IMR-90 (cell line): ENCODE results near the gene TANGO6. TPM values are rescaled to one million over a fixed set of nuclear protein-coding genes. Genes with fewer than 3 reads are reported as not detected.
A peak's percentile ranks its signal among the peaks of the same experiment; 100 is the strongest.

ENCODE experiments used
- ATAC-seq: fragments of 200-7000 bp; cut with Tn5 transposase; 2 replicates; pipeline ENCODE4 v1.9.1; 2020; ENCODE audit warnings: low read depth, mild to moderate bottlenecking, moderate library complexity
- BruUV-seq: library from RNA; stranded (reverse); fragments of 400-500 nt; replicated peaks from 2 replicates; lab custom pipeline; 2021; lab: Mats Ljungman, UMichigan
- CTCF ChIA-PET: fragments of 300-600 bp; formaldehyde crosslinking; extraction: SDS; loops from one replicate; lab custom pipeline; 2021; ENCODE audit warnings: antibody characterized with exemption; lab: Yijun Ruan, JAX
- POLR2A ChIA-PET: fragments of 300-600 bp; sonication (Branson Sonifier 250); formaldehyde crosslinking; loops from one replicate; lab custom pipeline; 2022; ENCODE audit warnings: antibody characterized with exemption; ENCODE audit not compliant: unreplicated experiment; lab: Charles Lee
- DNase-seq: peaks from one replicate; pipeline ENCODE4 v3.0.0; 2013
- H2AFZ ChIP-seq: replicated peaks from 2 replicates; pipeline ENCODE3; 2013; ENCODE audit warnings: low read length, mild to moderate bottlenecking; ENCODE audit not compliant: poor library complexity
- H2AK5ac ChIP-seq: 2 replicates; pipeline ENCODE4 v1.6.1; 2013; ENCODE audit warnings: low read depth, low read length, inconsistent platforms
- H2AK9ac ChIP-seq: replicated peaks from 2 replicates; pipeline ENCODE3; 2013; ENCODE audit warnings: mild to moderate bottlenecking, low read depth, low read length, moderate library complexity; ENCODE audit not compliant: poor library complexity
- H2BK120ac ChIP-seq: 2 replicates; pipeline ENCODE4 v1.6.1; 2013; ENCODE audit warnings: low read depth, low read length, inconsistent platforms
- H2BK15ac ChIP-seq: 3 replicates; pipeline ENCODE4 v1.6.1; 2013; ENCODE audit warnings: low read depth, low read length, inconsistent platforms
- H2BK20ac ChIP-seq: 2 replicates; pipeline ENCODE4 v1.6.1; 2013; ENCODE audit warnings: low read depth, mild to moderate bottlenecking, inconsistent platforms, low read length, moderate library complexity
- H2BK5ac ChIP-seq: 2 replicates; pipeline ENCODE4 v1.6.1; 2013; ENCODE audit warnings: mild to moderate bottlenecking, low read depth, low read length, inconsistent platforms; ENCODE audit not compliant: poor library complexity, severe bottlenecking
- H3K14ac ChIP-seq: replicated peaks from 2 replicates; pipeline ENCODE4 v1.6.1; 2013; ENCODE audit warnings: low read depth, low read length, inconsistent platforms
- H3K18ac ChIP-seq: 2 replicates; pipeline ENCODE4 v1.6.1; 2013; ENCODE audit warnings: low read depth, low read length, control low read depth
- H3K23ac ChIP-seq: 2 replicates; pipeline ENCODE4 v1.6.1; 2013; ENCODE audit warnings: low read depth, low read length, inconsistent platforms
- H3K27ac ChIP-seq: 2 replicates; pipeline ENCODE4 v1.5.1; 2013; ENCODE audit warnings: mild to moderate bottlenecking, control low read depth, low read length; ENCODE audit not compliant: insufficient read depth
- H3K27me3 ChIP-seq: 2 replicates; pipeline ENCODE4 v1.6.1; 2013; ENCODE audit warnings: low read length; ENCODE audit not compliant: control insufficient read depth, insufficient read depth
- H3K36me3 ChIP-seq: 2 replicates; pipeline ENCODE4 v1.6.1; 2013; ENCODE audit warnings: low read length, mixed read lengths; ENCODE audit not compliant: control insufficient read depth, insufficient read depth
- H3K4ac ChIP-seq: 2 replicates; pipeline ENCODE4 v1.6.1; 2013; ENCODE audit warnings: low read depth, low read length, inconsistent platforms
- H3K4me1 ChIP-seq: 2 replicates; pipeline ENCODE4 v1.6.1; 2013; ENCODE audit warnings: low read length, mixed read lengths; ENCODE audit not compliant: control insufficient read depth, insufficient read depth
- H3K4me2 ChIP-seq: 2 replicates; pipeline ENCODE4 v1.6.1; 2013; ENCODE audit warnings: low read depth, mild to moderate bottlenecking, control low read depth, low read length, moderate library complexity
- H3K4me3 ChIP-seq: 2 replicates; pipeline ENCODE4 v1.5.1; 2013; ENCODE audit warnings: low read depth, mild to moderate bottlenecking, control low read depth, low read length, moderate library complexity; ENCODE audit not compliant: insufficient read depth
- H3K56ac ChIP-seq: 2 replicates; pipeline ENCODE4 v1.6.1; 2013; ENCODE audit warnings: low read length, inconsistent platforms; ENCODE audit not compliant: insufficient read depth; ENCODE audit errors: extremely low read depth
- H3K79me1 ChIP-seq, 2 experiments: 2 replicates each; pipeline ENCODE4 v1.6.1; 2013; ENCODE audit warnings: low read length in 2 of 2, inconsistent platforms in 1 of 2, low read depth in 1 of 2
- H3K9ac ChIP-seq: 2 replicates; pipeline ENCODE4 v1.6.1; 2013; ENCODE audit warnings: low read depth, low read length, control low read depth
- H3K9me1 ChIP-seq: 2 replicates; pipeline ENCODE4 v1.6.1; 2013; ENCODE audit warnings: low read length, inconsistent platforms; ENCODE audit not compliant: insufficient read depth
- H3K9me3 ChIP-seq: 2 replicates; pipeline ENCODE4 v1.6.1; 2013; ENCODE audit warnings: low read length; ENCODE audit not compliant: control insufficient read depth, insufficient read depth
- H4K20me1 ChIP-seq: 2 replicates; pipeline ENCODE4 v1.6.1; 2013; ENCODE audit warnings: low read length, inconsistent platforms; ENCODE audit not compliant: insufficient read depth
- H4K5ac ChIP-seq: 2 replicates; pipeline ENCODE4 v1.6.1; 2013; ENCODE audit warnings: mild to moderate bottlenecking, low read depth, low read length, control low read depth
- H4K8ac ChIP-seq, 2 experiments: 2 replicates each; pipeline ENCODE4 v1.6.1; 2013; ENCODE audit warnings: low read depth in 2 of 2, low read length in 2 of 2, control low read depth in 1 of 2, inconsistent platforms in 1 of 2
- H4K91ac ChIP-seq: 2 replicates; pipeline ENCODE4 v1.6.1; 2013; ENCODE audit warnings: low read depth, low read length, inconsistent platforms; ENCODE audit not compliant: insufficient read depth
- CHD1 ChIP-seq: IDR thresholded peaks from 2 replicates; pipeline ENCODE4 v1.6.1; 2012; ENCODE audit warnings: low read depth, low read length, improper control_type of control experiment
- FOS ChIP-seq: fragments of 150-350 bp; IDR thresholded peaks from 2 replicates; pipeline ENCODE4 v1.6.1; 2016; ENCODE audit warnings: low read depth, low read length
- MAFK ChIP-seq: IDR thresholded peaks from 2 replicates; pipeline ENCODE4 v1.6.1; 2012; ENCODE audit warnings: low read depth, low read length, improper control_type of control experiment
- MAZ ChIP-seq: IDR thresholded peaks from 2 replicates; pipeline ENCODE4 v1.6.1; 2012; ENCODE audit warnings: low read depth, mild to moderate bottlenecking, low read length, improper control_type of control experiment, moderate library complexity, borderline replicate concordance
- MXI1 ChIP-seq: IDR thresholded peaks from 2 replicates; pipeline ENCODE4 v1.6.1; 2012; ENCODE audit warnings: low read depth, mild to moderate bottlenecking, low read length, moderate library complexity, borderline replicate concordance
- RCOR1 ChIP-seq: IDR thresholded peaks from 2 replicates; pipeline ENCODE4 v1.6.1; 2012; ENCODE audit warnings: mild to moderate bottlenecking, low read length, improper control_type of control experiment; ENCODE audit not compliant: insufficient replicate concordance
- SMC3 ChIP-seq: fragments of 150-350 bp; IDR thresholded peaks from 2 replicates; pipeline ENCODE4 v1.6.1; 2016; ENCODE audit warnings: low read depth, mild to moderate bottlenecking, antibody characterized with exemption, low read length, moderate library complexity
- WGBS, 2 experiments: methylation state at CpG; one replicate each; pipeline versions ENCODE4 v1.1.5 to v1.1.7; 2013; ENCODE audit warnings: missing lambda C conversion rate in 2 of 2; ENCODE audit not compliant: insufficient read length in 1 of 2; ENCODE audit errors: extremely low coverage in 2 of 2; 5-methylcytosine and 5-hydroxymethylcytosine counted together
- dilution Hi-C: fragments of 300-500 bp; cut with HindIII; formaldehyde crosslinking; loops from one replicate; pipeline ENCODE4 v1.14.3; 2018; ENCODE audit warnings: low sequenced_read_pairs; ENCODE audit not compliant: unreplicated experiment
- in situ Hi-C: fragments of 300-500 bp; cut with MboI; formaldehyde crosslinking; loops from 3 replicates; pipeline ENCODE4 v1.14.3; 2019; ENCODE audit warnings: low sequenced_read_pairs, inconsistent platforms, mixed read lengths
- intact Hi-C: fragments of 100-400 bp; cut with micrococcal nuclease; formaldehyde crosslinking; loops from 2 replicates; pipeline ENCODE4 v1.10.0; 2022
- polyA plus RNA-seq, 3 experiments: library from polyadenylated mRNA; depleted of rRNA; stranded (reverse); fragments of >200 nt; gene quantifications; 2 replicates each; pipeline ENCODE4 v1.2.3, GENCODE V29; 2012; ENCODE audit warnings: low replicate concordance in 1 of 3
- total RNA-seq: library from RNA; depleted of rRNA; stranded (reverse); fragments of >200 nt; gene quantifications from 2 replicates; pipeline ENCODE4 v1.2.3, GENCODE V29; 2012
- TF ChIP-seq, protein P1 (sequence below): fragments of 150-350 bp; IDR thresholded peaks from 2 replicates; pipeline ENCODE4 v1.6.1; 2017; ENCODE audit warnings: mild to moderate bottlenecking, antibody characterized with exemption, low read length, low read depth
- TF ChIP-seq, protein P2 (sequence below): conservative IDR thresholded peaks from 2 replicates; pipeline ENCODE4 v1.5.1; 2012; ENCODE audit warnings: mild to moderate bottlenecking, low read depth, low read length, improper control_type of control experiment
- TF ChIP-seq, protein P3 (sequence below): fragments of 150-350 bp; IDR thresholded peaks from 2 replicates; pipeline ENCODE4 v1.6.1; 2016; ENCODE audit warnings: low read depth, mild to moderate bottlenecking, low read length, moderate library complexity, borderline replicate concordance

TANGO6 gene
- total and polyA plus RNA-seq, 2 of the 4 experiments (the other 2 are of a cell fraction) = 6.7 to 22.4 TPM

DNA sequence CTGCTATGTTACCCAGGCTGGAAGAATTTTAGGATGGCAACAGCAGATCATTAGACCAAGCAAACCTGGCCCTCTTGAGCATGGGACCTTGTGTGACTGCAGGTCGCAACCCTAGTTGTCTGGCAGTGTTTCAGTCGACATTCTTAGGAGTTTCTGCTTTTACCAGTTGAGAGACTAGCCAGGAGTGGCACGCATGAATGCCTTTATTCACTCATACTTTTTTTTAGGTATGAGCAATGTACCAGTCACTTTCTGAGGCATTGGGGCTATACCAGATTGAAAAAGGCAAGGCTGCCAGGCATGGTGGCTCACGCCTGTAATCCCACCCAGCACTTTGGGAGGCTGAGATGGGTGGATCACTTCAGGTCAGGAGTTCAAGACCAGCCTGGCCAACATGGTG, 233.9 kb downstream of the TANGO6 start:
- Histone ChIP-seq H3K27me3 (no peaks in the 10 kb centered on the region), H4K91ac (no peak overlapping the region), H3K36me3 (no peaks in the 10 kb centered on the region), H3K4me2 (no peak overlapping the region), H3K4me1 (peaks cover 5% of the 10 kb centered on the region), H2AK5ac (peak overlapping the region; percentile 63; the same call in 1 of the 2 replicates), H3K56ac (no peak overlapping the region), H3K4ac (no peak overlapping the region), H3K9me3 (no peaks in the 10 kb centered on the region), H3K23ac (0 out of 2 replicates have a peak overlapping the region, but pooled peaks have one; percentile 26), H4K5ac (no peak overlapping the region), H3K9me1 (peaks cover 15% of the 10 kb centered on the region), H4K20me1 (no peaks in the 10 kb centered on the region), H3K9ac (no peak overlapping the region), H4K8ac (no peak overlapping the region), H3K18ac (no peak overlapping the region), H2BK5ac (no peak overlapping the region), H2BK15ac (no peak overlapping the region), H2AK9ac (no peak overlapping the region), H3K4me3 (no peak overlapping the region), H3K14ac (no peak overlapping the region), H2AFZ (peak overlapping the region; percentile 67), H3K27ac (no peak overlapping the region), H2BK20ac (no peak overlapping the region), H2BK120ac (no peak overlapping the region), H3K79me1 (no peaks in the 10 kb centered on the region; a peak in 2 of 4 replicates)
- WGBS, 2 experiments = no CpG with 5 or more reads among the region's 4 CpGs
- ATAC-seq (no peak), DNase-seq (peak; percentile 38)
- intact Hi-C loops = no loop called here
- TF ChIP-seq MXI1 = no peak
- TF ChIP-seq, protein P1, sequence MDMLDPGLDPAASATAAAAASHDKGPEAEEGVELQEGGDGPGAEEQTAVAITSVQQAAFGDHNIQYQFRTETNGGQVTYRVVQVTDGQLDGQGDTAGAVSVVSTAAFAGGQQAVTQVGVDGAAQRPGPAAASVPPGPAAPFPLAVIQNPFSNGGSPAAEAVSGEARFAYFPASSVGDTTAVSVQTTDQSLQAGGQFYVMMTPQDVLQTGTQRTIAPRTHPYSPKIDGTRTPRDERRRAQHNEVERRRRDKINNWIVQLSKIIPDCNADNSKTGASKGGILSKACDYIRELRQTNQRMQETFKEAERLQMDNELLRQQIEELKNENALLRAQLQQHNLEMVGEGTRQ = no peak
- no peak for TF ChIP-seq RCOR1
- no peak for TF ChIP-seq FOS
- TF ChIP-seq SMC3 = no peak
- no peak for TF ChIP-seq MAFK
- no peak for TF ChIP-seq CHD1
- TF ChIP-seq, protein P2, sequence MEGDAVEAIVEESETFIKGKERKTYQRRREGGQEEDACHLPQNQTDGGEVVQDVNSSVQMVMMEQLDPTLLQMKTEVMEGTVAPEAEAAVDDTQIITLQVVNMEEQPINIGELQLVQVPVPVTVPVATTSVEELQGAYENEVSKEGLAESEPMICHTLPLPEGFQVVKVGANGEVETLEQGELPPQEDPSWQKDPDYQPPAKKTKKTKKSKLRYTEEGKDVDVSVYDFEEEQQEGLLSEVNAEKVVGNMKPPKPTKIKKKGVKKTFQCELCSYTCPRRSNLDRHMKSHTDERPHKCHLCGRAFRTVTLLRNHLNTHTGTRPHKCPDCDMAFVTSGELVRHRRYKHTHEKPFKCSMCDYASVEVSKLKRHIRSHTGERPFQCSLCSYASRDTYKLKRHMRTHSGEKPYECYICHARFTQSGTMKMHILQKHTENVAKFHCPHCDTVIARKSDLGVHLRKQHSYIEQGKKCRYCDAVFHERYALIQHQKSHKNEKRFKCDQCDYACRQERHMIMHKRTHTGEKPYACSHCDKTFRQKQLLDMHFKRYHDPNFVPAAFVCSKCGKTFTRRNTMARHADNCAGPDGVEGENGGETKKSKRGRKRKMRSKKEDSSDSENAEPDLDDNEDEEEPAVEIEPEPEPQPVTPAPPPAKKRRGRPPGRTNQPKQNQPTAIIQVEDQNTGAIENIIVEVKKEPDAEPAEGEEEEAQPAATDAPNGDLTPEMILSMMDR = no peak
- no peak for TF ChIP-seq MAZ
- TF ChIP-seq, protein P3, sequence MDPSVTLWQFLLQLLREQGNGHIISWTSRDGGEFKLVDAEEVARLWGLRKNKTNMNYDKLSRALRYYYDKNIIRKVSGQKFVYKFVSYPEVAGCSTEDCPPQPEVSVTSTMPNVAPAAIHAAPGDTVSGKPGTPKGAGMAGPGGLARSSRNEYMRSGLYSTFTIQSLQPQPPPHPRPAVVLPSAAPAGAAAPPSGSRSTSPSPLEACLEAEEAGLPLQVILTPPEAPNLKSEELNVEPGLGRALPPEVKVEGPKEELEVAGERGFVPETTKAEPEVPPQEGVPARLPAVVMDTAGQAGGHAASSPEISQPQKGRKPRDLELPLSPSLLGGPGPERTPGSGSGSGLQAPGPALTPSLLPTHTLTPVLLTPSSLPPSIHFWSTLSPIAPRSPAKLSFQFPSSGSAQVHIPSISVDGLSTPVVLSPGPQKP = no peak
- ChIA-PET POLR2A (no interaction called here), CTCF (no interaction called here)
- BruUV-seq = no TSS peak
- in situ Hi-C loops = no loop called here
- dilution Hi-C loops = no loop called here
